Stimulated activated CD8-positive, alpha-beta memory T cell treated with anti-CD3 and anti-CD28 coated beads, Interleukin-12 subunit alpha, Interleukin-12 subunit beta, amount 100 ng/mL, for 1 hour (primary cell): ENCODE data around the gene WNT3.

Source experiments
- DNase-seq: peaks from one replicate; pipeline ENCODE4 v3.0.0-alpha.2; 2020; ENCODE audit warnings: low read depth

Gene WNT3

DNA sequence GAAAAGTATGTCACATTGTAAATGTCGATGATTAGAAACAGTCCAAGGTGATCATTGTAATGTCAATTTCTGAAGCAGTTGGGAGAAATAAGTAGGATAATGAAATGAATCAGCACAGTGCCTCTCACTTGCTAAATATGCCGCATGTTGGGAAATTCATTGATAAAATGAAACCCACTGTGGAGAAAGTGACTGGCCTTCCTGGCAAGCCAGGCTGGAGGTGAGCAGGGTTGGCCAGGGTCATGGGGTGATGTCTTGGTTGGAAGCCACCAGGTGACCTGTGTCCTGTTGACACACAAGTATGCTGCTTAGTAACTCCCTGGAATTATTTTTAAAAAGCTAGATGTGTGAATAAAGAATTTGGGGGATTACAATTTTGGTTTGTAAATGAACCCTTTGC is 18.0 kb upstream of the WNT3 start:
- DNase-seq, result no peak

DNA sequence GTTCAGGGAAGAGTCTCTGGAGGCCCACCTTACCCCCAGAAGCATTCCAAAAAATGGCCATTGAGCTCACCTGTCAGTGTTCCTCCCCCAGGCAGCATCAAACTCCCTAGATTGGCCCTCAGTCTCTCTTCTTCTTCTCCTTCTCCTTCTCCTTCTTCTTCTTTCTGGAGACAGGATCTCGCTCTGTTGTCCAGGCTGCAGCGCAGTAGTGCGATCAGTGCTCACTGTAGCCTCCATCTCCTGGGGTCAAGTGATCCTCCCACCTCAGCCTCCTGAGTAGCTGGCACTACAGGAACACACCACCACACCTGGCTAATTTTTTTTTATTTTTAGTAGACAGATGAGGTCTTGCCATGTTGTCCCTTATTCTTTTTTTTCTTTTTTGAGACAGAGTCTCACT is 16.4 kb upstream of the WNT3 start:
- DNase-seq, result no peak

DNA sequence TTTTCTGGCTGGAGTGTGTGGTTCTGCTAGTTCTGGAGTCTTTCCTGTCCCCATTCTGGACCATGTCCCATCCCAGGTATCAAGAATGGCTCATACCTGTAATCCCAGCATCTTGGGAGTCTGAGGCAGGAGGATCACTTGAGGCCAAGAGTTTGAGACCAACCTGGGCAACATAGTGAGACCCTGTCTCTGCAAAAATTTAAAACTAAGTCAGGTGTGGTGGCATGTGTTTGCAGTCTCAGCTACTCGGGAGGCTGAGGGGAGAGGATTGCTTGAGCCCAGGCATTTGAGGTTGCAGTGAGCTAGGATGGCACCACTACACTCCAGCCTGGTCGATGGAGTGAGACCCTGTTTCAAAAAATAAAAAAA is 15.3 kb upstream of the WNT3 start:
- no peak for DNase-seq

DNA sequence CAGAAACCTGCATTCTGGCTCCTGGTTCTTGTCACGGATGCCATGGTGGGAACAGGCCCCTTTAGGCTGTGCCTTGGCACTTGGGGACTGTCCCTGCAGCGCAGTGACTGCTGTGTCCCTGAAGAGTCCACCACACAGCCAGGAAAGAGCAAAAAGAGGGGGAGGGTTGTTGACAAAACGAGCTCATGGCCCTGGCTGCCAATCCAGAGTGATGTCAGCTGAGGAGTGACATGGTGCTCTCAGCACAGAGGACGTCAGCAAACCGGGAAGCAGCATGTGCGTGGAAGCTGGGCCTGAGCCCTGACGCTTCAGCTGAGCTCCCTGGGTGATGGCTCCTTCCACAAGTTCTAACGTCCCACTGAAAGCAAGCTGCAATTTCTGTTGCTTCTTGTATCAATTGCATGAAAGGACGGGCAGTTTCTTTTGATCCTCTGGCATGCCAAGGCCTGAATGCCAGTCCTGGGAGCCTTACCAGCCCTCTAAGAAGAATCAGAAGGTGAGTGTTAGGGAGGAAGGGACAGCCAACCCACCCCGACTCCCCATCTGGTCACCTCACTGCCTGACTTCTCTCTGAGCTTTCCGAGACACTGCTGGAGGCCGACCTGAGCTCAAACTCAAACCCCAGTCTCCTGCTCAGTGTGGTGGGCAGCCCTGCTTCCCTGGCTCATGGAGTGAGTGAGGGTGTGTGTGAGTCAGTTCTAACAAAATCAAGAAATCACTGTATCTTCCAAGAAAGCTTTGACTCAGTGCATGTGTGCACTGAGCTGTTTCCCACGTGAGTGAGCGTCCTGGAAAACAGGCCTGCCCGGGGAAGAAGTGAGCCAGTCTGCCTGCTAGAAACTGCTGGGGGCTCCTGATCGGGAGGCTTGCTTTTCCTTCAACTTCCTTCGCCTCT is 14.7 kb upstream of the WNT3 start:
- DNase-seq, result no peak

DNA sequence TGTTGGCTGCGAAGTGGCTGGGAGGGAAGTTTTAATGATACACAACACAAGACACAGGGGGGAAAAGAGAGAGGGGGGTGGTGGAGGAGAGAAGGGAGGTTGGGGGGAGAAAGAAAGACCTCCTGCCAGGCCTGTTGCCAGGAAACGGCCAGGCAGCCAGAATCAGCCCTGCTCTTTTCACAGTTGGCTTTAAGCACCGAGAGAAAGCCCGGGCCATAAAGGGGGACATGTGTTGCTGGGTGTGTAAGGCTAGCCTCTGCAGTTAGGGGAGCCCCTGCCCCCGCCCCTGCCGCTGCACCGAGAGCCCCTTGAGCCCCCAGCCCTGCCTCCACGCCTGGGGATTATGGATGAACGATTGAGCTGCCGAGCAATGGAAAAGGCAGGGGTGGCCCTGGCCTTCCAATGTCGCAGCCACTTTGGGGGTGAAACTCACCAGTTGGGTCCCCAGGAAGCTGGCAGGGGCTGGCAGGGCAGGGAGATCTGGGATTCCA is 13.9 kb upstream of the WNT3 start:
- no peak for DNase-seq

DNA sequence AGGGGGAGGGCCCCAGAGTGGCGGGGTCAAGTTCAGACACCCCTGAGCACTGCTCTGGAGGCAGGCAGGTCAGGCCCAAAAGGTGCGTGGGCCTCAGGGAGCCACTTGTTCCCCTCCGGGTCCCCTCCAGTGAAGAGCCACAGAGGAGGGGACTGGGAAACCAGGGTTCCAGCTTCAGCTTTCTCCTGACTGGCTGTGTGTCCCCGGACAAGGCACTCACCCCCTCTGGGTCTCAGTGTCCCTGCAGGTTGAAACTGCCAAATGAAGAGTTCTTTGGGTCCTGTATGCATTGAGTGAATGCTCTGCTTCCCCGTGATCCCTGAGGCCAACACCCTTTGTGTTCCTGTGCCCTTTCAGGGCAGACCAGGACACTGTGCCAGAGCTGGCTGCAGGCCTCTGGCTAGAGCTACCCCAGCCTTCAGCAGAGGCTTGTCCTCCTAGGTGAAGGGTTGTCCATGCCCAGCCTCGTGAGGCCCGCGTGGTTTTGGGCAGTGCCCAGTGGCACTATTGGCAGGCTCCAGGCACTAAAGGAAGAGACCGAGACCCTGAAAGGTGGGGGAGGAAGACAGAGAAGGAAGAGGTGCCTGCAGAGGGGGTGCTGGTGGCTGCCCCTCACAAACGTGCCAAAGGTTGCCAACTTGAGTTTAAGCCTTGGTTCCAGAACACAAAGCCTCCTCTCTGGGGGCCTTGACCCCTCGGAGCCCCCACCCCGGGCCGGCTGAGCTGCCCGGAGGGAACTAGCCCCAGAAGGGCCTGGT is 13.3 kb upstream of the WNT3 start:
- no peak for DNase-seq

DNA sequence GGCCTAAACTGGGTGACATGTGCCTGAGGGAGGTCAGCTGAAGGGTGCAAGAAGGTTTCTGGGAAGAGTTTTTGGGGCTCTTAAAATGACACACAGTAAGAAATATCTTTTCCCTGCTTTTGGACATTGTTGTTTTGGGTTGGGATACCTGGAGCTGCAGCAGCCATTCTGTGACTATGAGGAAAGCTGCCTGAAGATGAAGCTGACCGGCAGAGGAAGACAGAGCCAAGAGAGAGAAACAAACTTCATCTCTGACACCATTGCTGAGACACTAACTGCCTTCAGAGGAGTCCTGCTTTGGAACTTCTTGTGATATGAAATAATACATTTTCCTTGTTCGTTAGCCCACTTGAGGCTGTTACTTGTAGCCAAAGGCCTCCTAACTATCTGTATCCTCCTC is 8.8 kb upstream of the WNT3 start:
- DNase-seq, result no peak

DNA sequence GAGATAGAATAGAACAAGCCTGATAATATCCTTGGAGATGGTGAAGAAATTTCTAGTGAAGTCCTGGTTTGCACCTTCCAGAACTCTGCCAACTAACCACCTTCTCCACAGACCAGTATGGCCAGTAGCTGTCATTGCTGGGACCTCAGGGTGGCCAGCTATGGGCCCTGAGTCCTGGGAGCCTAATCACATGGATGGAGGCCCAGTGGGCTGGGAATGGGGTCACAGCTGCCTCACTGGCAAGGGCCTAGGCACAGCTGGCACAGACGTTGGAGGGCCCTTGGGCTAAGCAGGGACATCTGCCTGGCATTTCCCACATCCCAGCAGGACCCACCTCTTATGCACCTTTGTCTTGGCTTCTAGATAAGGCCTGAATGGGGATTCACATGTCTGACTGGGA is 7.6 kb upstream of the WNT3 start:
- DNase-seq, result no peak

DNA sequence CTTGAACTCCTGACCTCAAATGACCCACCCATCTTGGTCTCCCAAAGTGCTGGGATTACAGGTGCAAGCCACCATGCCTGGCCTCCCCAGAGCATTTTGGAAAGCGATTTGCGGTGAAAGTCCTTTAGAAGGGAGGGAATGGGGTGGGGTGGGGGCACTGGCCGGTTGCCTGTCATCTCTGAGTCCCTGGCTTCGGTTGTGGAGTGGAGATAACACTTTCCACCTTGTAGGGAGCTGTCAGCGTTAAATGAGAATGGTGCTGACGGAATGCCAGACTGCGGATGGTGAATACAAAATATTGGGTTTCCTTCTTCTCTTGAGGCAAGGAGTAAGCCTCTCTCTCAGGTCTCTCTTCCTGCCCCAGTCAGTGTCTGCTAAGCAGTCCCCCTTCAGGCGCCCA is 5.2 kb upstream of the WNT3 start:
- DNase-seq, result no peak

DNA sequence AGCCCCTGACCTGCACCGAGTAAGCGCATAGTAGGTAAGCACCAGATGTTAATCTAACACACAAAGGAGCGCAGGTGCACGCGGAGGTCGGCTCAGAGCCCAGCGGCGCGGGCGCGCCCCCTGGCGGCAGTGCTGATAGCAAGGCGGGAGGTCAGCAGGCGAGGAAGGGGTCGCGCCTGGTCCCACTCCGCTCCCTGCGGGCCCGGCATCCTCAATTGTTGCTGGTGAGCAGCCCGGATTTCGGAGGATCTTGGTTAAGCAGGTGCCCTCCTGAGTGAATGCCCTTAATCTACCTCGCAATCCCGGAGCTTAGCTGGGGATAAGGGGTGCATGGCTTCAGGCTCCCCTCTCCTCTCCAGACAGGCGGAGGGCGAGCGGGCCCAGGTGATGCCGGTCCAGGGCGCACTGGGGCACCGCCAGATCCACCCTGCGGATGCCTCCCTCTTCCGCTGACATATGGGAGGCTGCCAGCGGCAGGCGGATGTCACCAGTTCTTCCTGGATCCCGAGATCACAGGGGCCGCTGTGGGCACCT is 4.0 kb upstream of the WNT3 start:
- no peak for DNase-seq

DNA sequence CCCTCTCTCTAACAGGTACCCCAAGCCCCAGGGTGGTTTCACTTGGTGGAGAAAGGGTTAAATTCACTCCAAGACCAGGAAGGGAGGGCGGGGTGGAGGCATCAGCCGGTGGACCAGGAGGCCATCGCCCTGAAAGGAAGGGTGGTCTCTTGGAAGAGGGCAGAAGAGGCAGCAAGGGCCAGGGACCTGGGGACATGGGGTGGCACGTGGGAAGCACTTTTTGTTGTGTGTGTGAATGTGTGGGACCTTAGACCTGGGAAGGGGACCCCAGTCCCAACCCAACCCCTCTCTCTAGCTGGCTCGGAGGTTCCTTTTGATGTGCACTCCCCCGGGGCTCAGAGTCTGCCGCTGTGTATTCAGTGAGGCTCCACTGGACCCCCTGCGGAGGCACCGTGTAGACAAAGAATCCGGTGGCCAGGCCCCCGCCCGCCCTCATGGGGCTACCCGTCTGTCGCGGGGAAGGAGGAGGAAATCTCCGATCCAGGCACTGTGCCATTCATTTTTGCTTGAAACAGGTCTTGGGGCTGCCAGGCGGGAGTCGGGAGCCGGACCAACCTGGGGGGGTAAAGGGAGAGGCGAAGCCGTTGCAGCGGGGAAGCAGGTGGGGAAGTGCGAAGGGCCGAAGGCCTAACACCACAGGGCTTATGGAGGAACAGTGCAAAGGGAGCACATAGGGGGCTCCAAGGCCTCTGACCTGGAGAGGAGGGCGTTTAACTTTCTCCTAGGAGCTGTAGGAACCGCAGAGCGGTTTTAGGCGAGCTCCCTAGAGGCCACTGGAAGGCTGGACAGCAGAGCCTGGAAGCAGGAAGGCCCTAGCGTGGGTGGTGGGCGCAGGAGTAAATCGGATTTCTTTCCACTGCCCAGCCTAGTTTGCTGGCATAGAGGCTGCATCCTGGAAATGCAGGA is 3.2 kb upstream of the WNT3 start:
- no peak for DNase-seq

DNA sequence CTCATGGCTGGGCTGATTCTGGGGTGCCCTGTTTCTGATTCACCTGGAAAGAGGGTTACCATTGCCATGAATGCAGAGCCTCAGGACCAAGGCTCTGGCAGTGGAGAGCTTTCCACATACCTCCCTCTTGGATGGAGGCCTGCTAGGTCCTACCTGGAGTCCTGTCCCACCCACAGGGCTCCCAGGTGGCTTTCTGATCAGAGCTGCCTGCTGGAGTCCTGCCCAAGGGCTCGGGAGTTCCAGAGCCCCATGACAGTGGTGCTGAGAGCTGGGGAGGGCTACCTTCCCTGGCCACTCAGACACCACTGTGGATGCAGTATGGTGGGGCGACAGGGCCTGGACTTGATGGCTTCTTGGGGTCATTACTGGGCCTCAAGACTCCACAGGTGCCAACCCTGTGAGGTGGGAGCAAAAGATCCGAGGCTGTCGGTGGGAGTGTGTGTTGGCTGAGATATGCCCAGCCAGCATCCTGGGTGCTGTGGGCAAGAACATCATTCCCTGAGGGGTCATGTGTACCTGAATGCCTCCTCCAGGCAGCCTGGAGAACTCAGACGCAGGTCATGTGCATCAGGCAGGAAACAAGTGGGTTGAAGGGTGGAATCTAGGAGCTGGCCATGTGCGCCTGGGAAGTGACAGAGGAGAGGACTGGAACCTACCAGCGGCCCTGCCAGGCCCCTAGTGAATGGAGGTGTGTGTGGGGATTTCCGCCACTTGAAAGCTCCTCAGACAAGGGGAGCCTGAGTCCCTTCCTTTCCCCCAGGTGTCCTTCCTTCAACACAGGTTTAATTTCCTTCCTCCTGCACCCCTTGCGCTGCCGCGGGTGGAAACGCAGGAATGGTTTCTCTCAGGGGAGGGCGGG is 2.3 kb upstream of the WNT3 start:
- DNase-seq, result no peak

DNA sequence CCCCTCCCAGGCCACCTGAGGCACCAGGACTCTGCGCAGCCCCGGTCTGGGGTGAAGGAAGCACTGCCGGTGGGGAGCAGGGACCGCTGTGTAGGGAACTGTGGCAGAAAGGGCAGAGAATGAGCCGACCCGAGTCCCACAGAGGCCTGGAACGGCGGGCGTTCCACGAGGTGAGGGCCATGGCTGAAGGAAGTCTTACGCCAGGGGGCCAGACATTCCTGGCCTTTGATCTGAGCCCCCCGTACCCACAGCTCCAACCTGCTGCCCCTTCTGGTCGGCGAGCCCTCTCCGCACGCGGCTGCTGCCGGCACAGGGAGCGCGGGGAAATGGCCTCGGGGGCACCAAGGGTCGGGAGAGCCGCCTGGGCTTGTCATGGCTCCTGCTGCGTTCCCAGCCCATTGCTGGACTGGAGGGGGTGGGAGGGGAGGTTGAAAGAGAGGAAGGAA is 1.4 kb upstream of the WNT3 start:
- no peak for DNase-seq

DNA sequence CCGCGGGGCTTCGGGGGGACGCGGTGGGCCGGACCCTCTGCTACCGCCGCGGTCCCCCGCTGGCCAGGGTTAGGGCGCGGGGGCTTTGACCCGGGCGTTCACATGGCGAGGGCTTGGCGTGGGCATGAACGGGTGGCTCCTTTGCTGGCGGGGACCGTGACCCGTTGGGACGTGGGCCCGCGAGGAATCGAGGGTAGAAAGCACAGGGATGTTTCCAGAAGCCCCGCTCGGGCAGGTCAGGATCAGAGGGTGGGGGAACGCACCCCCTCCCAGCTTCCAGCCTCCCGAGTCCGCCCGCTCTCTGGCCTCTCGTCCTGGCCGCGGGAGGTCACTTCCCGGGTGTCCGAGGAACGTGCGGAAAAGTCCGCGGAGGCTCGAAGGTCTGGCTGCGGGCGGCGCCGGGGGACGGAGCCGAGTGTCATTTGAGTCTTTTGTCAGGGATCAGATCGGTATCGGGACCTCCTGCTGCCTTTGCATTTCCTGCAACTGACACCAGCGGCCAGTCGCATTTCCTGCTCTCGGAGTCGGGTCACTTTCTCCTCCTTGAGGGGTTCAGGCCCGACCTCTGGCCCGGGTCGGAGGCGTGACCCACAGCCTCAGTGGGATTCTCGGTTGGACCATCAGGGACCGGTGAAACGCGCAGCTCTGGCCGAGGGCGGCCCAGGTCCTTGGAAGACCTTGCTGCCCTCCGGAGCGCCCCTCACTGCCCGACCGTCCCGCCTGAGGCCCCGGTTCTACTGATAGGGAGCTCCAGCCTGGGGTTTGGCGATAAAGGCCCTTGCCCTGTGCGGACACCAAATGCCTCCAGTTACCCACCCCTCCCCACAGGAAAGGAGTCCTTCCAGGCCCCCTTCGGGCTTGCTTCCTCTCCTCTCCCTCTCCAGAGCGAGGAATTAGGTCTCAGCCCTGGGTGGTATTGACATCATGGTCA is 702 bp upstream of the WNT3 start:
- DNase-seq, result no peak

DNA sequence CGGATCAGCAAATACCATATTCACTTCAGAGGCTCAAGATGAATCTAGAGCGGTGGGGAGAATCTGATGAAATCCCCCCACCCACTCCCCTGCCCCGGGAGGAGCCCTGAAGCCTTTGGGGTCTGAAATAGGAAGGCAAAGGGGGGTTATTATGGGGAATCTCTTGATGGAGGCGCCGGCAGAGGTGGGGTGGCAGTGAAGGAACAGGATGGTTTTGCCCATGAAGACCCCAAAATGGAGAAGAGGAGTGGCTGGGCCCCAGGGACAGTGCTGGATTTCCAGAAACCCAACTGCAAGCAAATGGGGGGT is 637 bp downstream of the WNT3 start:
- no peak for DNase-seq

DNA sequence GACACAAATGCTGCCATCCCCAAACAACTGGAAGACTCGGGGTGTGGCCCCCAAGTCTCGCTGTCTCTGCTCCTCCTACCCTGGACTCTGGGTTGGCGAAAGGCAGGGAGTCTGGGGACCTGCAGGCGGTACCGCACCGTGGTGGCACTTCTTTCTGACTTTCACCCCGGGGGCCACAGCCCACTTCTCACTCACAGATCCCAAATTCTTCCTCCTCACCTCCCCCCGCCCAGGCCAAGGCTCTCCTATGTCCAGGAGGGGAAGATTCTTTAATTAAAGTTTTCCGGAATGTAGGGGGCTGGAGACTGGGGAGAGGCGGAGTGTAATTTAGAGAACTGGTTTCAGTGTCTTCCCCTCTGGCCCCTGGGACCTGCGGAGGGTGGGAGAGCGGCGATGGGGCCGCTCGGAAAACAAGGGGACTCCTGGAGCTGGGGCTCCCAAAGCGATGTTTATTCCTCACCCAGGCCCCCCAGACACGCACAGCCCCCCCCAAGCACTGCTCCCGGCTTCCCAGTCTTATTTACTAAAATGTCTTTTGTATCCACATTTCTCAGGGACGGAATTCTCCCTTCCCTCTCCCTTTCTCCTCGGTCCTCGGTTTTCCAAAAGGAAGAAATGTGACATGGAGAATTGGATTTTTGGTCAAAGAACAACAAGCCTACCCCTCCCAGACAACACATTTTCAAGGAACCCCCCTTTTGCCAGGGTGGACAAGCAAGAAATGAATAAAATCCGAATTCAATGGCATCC is 1.2 kb downstream of the WNT3 start:
- DNase-seq, result no peak

DNA sequence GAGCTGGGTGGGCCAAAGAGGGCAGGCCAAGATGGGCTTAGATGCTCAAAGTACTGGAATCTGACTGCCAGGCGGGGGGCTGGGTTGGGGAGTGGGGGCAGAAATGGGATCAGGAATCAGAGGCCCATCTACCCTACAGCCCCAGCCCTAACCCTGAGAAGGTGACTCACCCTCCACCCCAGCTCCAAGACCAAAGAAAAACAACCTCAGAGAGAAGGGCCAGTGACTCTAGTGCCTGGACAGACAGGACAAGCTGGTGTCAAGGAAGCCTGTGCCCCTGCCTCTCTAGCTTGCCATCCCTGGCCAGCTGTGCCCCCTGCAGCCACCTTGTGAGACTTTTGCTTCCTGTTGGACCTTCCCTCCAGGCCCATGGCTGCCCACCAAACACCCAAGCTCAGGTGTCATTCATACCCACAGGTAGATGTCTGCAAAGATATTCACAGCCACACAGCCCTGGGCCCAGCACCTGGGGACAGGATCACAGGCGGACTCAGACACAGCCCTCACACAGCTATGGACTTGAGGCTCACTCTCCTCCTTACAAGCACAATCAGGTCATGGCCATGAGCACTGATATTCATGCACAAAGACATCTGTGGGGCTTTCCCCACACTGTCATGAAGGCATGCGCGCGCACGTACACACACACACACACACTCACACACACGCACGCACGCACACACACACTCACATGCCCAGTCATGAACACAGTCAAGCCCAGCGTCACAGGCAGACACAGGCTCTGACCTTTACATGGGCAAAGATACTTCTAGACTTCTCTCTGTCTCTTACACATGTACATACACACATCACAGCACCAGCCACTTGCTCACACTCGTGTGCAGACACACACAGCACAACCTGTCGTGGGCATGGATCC is 2.8 kb downstream of the WNT3 start:
- DNase-seq, result no peak

DNA sequence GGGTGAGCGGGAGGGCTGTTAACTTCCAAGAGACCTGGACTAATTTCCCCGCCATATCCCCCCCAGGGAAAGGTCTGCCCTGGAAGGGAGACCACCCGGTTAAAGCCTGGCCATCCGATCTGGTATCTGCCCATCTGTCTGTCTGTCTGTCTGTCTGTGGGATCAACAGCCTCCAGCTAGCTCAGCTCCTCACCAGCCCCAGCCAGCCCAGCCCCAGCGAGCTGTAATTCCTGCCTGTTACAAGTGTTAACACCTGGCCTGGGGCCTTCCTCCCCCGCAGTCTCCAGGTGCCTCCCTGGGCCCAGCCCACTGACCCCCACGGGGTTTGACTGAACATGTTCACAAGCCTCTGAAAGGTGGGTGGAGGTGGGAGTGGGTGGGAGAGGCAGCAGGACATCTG is 4.0 kb downstream of the WNT3 start:
- DNase-seq, result no peak
